ENCODE results near the gene CD2BP2. TPM values are rescaled to one million over a fixed set of nuclear protein-coding genes. Genes with fewer than 3 reads are reported as not detected.

CD2BP2 gene
- total and polyA plus RNA-seq, 2 of the 13 experiments (the other 11 are each of a cell fraction or from before 2014, with no cell fraction given) = 24.9 to 54.6 TPM

- TF ChIP-seq, protein P1, sequence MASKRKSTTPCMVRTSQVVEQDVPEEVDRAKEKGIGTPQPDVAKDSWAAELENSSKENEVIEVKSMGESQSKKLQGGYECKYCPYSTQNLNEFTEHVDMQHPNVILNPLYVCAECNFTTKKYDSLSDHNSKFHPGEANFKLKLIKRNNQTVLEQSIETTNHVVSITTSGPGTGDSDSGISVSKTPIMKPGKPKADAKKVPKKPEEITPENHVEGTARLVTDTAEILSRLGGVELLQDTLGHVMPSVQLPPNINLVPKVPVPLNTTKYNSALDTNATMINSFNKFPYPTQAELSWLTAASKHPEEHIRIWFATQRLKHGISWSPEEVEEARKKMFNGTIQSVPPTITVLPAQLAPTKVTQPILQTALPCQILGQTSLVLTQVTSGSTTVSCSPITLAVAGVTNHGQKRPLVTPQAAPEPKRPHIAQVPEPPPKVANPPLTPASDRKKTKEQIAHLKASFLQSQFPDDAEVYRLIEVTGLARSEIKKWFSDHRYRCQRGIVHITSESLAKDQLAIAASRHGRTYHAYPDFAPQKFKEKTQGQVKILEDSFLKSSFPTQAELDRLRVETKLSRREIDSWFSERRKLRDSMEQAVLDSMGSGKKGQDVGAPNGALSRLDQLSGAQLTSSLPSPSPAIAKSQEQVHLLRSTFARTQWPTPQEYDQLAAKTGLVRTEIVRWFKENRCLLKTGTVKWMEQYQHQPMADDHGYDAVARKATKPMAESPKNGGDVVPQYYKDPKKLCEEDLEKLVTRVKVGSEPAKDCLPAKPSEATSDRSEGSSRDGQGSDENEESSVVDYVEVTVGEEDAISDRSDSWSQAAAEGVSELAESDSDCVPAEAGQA (IDR thresholded peaks at IDR 0.05; ENCODE audit: low read depth) = no peak
- TF ChIP-seq, protein P1 (CRISPR knock-in tag; IDR thresholded peaks at IDR 0.05; ENCODE audit: borderline replicate concordance) = no peak
- TF ChIP-seq MAF1 (CRISPR knock-in tag; IDR thresholded peaks at IDR 0.05; ENCODE audit: borderline replicate concordance) (no peak), ZMYM2 (CRISPR knock-in tag; IDR thresholded peaks at IDR 0.05) (no peak), UBTF (CRISPR knock-in tag; IDR thresholded peaks at IDR 0.05) (0 out of 2 replicates have a peak, but pooled peaks have one; percentile 24), JARID2 (CRISPR knock-in tag; IDR thresholded peaks at IDR 0.05; ENCODE audit: insufficient replicate concordance) (no peak), TSC22D2 (CRISPR knock-in tag; IDR thresholded peaks at IDR 0.05; ENCODE audit: borderline replicate concordance) (no peak), SMAD1 (CRISPR knock-in tag; IDR thresholded peaks at IDR 0.05; ENCODE audit: borderline replicate concordance, low read depth) (no peak), ZNF615 (CRISPR knock-in tag; IDR thresholded peaks at IDR 0.05; ENCODE audit: borderline replicate concordance) (no peak), MBNL3 (CRISPR knock-in tag; conservative IDR thresholded peaks at IDR 0.05) (no peak), PTBP1 (IDR thresholded peaks at IDR 0.05; ENCODE audit: low read depth, low read length, poor library complexity, severe bottlenecking) (no peak), ZNF703 (CRISPR knock-in tag; IDR thresholded peaks at IDR 0.05; ENCODE audit: borderline replicate concordance) (no peak), ZNF609 (CRISPR knock-in tag; IDR thresholded peaks at IDR 0.05; ENCODE audit: borderline replicate concordance) (no peak), MIXL1 (CRISPR knock-in tag; IDR thresholded peaks at IDR 0.05) (0 out of 2 replicates have a peak, but pooled peaks have one; percentile 16), ZNF225 (CRISPR knock-in tag; IDR thresholded peaks at IDR 0.05) (no peak)
Observed at GRCh38 chr16:30352488-30353401, 2.4 kb downstream of the CD2BP2 start (continued).
